Kidney (tissue), 14 donors: Measurements from ENCODE around the gene UPB1. TPM values are rescaled to one million over a fixed set of nuclear protein-coding genes. Genes with fewer than 3 reads are reported as not detected.
A peak's percentile ranks its signal among the peaks of the same experiment; 100 is the strongest.

ENCODE experiments used
- DNase-seq, 5 donors: peaks; one replicate each; pipeline ENCODE4 v3.0.0-alpha.2; 2013 to 2020
- FAIRE-seq: peaks from 2 replicates; lab custom pipeline; 2012; peaks lifted over from hg19 to GRCh38; lab: Jason Lieb, UNC
- H3K27ac ChIP-seq, 2 donors: one replicate each; pipeline ENCODE4 v1.7.0; 2013; ENCODE audit warnings: low read depth in 2 of 2, low read length in 2 of 2, inconsistent platforms in 1 of 2
- H3K27me3 ChIP-seq: one replicate; pipeline ENCODE4 v1.7.1; 2013; ENCODE audit warnings: low read length, inconsistent platforms; ENCODE audit not compliant: control insufficient read depth, insufficient read depth
- H3K36me3 ChIP-seq, 3 donors: one replicate each; pipeline versions ENCODE4 v1.7.0 to v1.7.1; 2013; ENCODE audit warnings: low read length in 3 of 3, control low read depth in 1 of 3, inconsistent platforms in 1 of 3; ENCODE audit not compliant: insufficient read depth in 3 of 3, control insufficient read depth in 2 of 3
- H3K4me1 ChIP-seq, 3 donors: one replicate each; pipeline versions ENCODE4 v1.7.0 to v1.7.1; 2013; ENCODE audit warnings: low read length in 3 of 3, inconsistent platforms in 1 of 3, low read depth in 1 of 3; ENCODE audit not compliant: control insufficient read depth in 2 of 3, insufficient read depth in 2 of 3
- H3K4me3 ChIP-seq, 3 donors: one replicate each; pipeline versions ENCODE4 v1.7.0 to v1.8.1; 2013; ENCODE audit warnings: low read length in 3 of 3, control low read depth in 1 of 3, inconsistent platforms in 1 of 3
- H3K9ac ChIP-seq, 3 donors: one replicate each; pipeline versions ENCODE4 v1.7.0 to v1.7.1; 2013; ENCODE audit warnings: low read length in 3 of 3, control low read depth in 1 of 3, inconsistent platforms in 1 of 3
- H3K9me3 ChIP-seq, 3 donors: one replicate each; pipeline versions ENCODE4 v1.7.0 to v1.7.1; 2013; ENCODE audit warnings: low read length in 3 of 3, control low read depth in 1 of 3, inconsistent platforms in 1 of 3; ENCODE audit not compliant: control insufficient read depth in 2 of 3, insufficient read depth in 1 of 3
- CTCF ChIP-seq: IDR thresholded peaks from 3 replicates; pipeline ENCODE4 v1.5.1; 2012; ENCODE audit warnings: mild to moderate bottlenecking, moderate library complexity, borderline replicate concordance; ENCODE audit not compliant: insufficient read depth; ENCODE audit errors: extremely low read depth
- intact Hi-C: fragments of 100-400 bp; cut with DNase I; formaldehyde crosslinking; loops from one replicate; pipeline ENCODE4 v1.11.1; 2022
- polyA plus RNA-seq: library from polyadenylated mRNA; stranded (reverse); fragments of 350-450 nt; fragmentation: Illumina TruSeq; extraction: RNeasy Lipid Tissue Mini Kit (QIAGEN cat#74804); gene quantifications from one replicate; pipeline ENCODE4 v1.2.3, GENCODE V29; 2014; ENCODE audit warnings: low read depth, low replicate concordance; ENCODE audit not compliant: insufficient read depth
- total RNA-seq: library from RNA; stranded (reverse); fragmentation: NEBNext Ultra II Directional; extraction: Animal tissue kit (Norgen Biotek cat#: 25700); gene quantifications from one replicate; pipeline ENCODE4 v1.2.1, GENCODE V29; 2021
- donor health status: control.
- donor health status: control.
- donor health status: control.
- donor health status: control.
- donor health status: control.
- donor health status: DM: yes; HTN: yes; CAD: no.
- donor health status: Normal renal cell carcinoma (clear cell type).

Gene UPB1
- total and polyA plus RNA-seq, 2 donors from 2014 or later, result 1.0 to 64.6 TPM

- Histone ChIP-seq H3K9ac (no peak overlapping the region), H3K9me3 (no peaks in the 10 kb centered on the region), H3K36me3 (no peaks in the 10 kb centered on the region), H3K27ac (peak overlapping the region in 1 of 2 donors; percentile 7), H3K27me3 (no peaks in the 10 kb centered on the region), H3K4me3 (no peak overlapping the region), H3K4me1 (peaks cover 0 to 22% (median 6%) of the 10 kb centered on the region in 3 donors)
- intact Hi-C loops, result no loop called here
- no peak for DNase-seq
- FAIRE-seq, result peak; percentile 49
- TF ChIP-seq CTCF, result no peak
These were observed 13.5 kb upstream of the UPB1 start for GRCh38 chr22:24481641-24482040.

GRCh38 chr22:24482575-24482974, 12.6 kb upstream of the UPB1 start:
- TF ChIP-seq CTCF, result no peak
- peak; percentile 37 for FAIRE-seq
- Histone ChIP-seq H3K4me1 (peaks cover 0 to 22% (median 4%) of the 10 kb centered on the region in 3 donors), H3K9me3 (no peaks in the 10 kb centered on the region), H3K27ac (peak overlapping the region in 1 of 2 donors; percentile 51), H3K4me3 (no peak overlapping the region), H3K9ac (no peak overlapping the region), H3K27me3 (no peaks in the 10 kb centered on the region), H3K36me3 (no peaks in the 10 kb centered on the region)
- no peak for DNase-seq
- intact Hi-C loops, result no loop called here

GRCh38 chr22:24482998-24483397, 12.1 kb upstream of the UPB1 start:
- FAIRE-seq, result no peak

More at GRCh38 chr22:24482998-24483397, 12.1 kb upstream of the UPB1 start:
- DNase-seq, result no peak
- no peak for TF ChIP-seq CTCF
- H3K9ac ChIP-seq, result no peak overlapping the region
- peak overlapping the region in 1 of 2 donors; percentile 51 for H3K27ac ChIP-seq
- H3K36me3 ChIP-seq, result no peaks in the 10 kb centered on the region
- no peak overlapping the region for H3K4me3 ChIP-seq
- peaks cover 0 to 22% (median 4%) of the 10 kb centered on the region in 3 donors for H3K4me1 ChIP-seq
- intact Hi-C loops, result no loop called here
- no peaks in the 10 kb centered on the region for H3K27me3 ChIP-seq
- no peaks in the 10 kb centered on the region for H3K9me3 ChIP-seq
